A549 (cell line): ENCODE data around the gene VPS45.

ENCODE experiments used
- CHD2 ChIP-seq: fragments of 150-350 bp; IDR thresholded peaks from 2 replicates; pipeline ENCODE4 v1.6.1; 2014; ENCODE audit warnings: low read length; ENCODE audit not compliant: partially characterized antibody
- CTCF ChIP-seq: fragments of >200 bp; sonication (Bioruptor Twin); formaldehyde crosslinking; IDR thresholded peaks from 3 replicates; pipeline ENCODE4 v1.5.1; 2016
- EP300 ChIP-seq, 2 experiments: fragments of >200 bp; sonication (Bioruptor Twin); formaldehyde crosslinking; IDR thresholded peaks; 2 replicates in 1 of 2; 3 replicates in 1 of 2; pipeline ENCODE4 v1.6.1; 2016 to 2017
- HOXB5 ChIP-seq: fragments of 250-450 bp; sonication (Bioruptor Pico); IDR thresholded peaks from 2 replicates; pipeline ENCODE4 v1.5.0; 2020; ENCODE audit warnings: mild to moderate bottlenecking, moderate library complexity
- POLR2A ChIP-seq: IDR thresholded peaks from 2 replicates; pipeline ENCODE4 v1.6.1; 2012; ENCODE audit warnings: mild to moderate bottlenecking, low read length
- REST ChIP-seq: fragments of 200-600 bp; sonication (generic); IDR thresholded peaks from 2 replicates; pipeline ENCODE4 v1.6.1; 2016; ENCODE audit warnings: antibody characterized with exemption, mild to moderate bottlenecking, moderate library complexity
- RFX5 ChIP-seq: fragments of 450-650 bp; IDR thresholded peaks from 2 replicates; pipeline ENCODE4 v1.7.1; 2014; ENCODE audit warnings: antibody characterized with exemption, mild to moderate bottlenecking, moderate library complexity
- SREBF2 ChIP-seq: fragments of 450-650 bp; IDR thresholded peaks from 2 replicates; pipeline ENCODE4 v1.6.1; 2014; ENCODE audit warnings: mild to moderate bottlenecking, moderate library complexity

GRCh38 chr1:150156868-150157603, 89.5 kb downstream of the VPS45 start:
- TF ChIP-seq CHD2 = no peak
- TF ChIP-seq SREBF2 = no peak
- no peak for TF ChIP-seq CTCF
- TF ChIP-seq RFX5 = no peak
- no peak for TF ChIP-seq POLR2A
- TF ChIP-seq EP300 (IDR thresholded peaks at IDR 0.05) = no peak
- no peak for TF ChIP-seq HOXB5
- no peak for TF ChIP-seq REST
